GM21360 (cell line): ENCODE measurements around the gene KLHL10.

Source experiments
- ATAC-seq: cut with Tn5 transposase; IDR thresholded peaks from one replicate; pipeline ENCODE4 v1.9.1; 2021; ENCODE audit warnings: mild to moderate bottlenecking, moderate library complexity; ENCODE audit not compliant: unreplicated experiment

The KLHL10 gene

DNA sequence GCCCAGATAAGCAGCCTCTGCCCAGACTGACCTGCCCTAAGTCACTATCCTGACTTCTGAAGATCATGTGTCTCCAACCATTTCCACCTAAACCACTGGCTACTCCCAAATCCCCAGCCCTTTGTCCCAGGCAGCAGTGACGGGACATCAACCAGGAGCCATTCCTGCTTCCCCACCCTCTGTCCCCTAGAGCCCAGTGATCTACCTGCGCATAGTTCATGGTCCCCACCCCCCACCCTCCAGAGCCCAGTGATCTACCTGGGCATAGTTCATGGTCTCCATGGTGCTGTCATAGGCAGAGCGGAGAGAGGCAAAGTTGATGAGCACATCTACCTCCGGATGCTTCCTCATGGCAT, 54.4 kb downstream of the KLHL10 start:
- ATAC-seq, result no peak

DNA sequence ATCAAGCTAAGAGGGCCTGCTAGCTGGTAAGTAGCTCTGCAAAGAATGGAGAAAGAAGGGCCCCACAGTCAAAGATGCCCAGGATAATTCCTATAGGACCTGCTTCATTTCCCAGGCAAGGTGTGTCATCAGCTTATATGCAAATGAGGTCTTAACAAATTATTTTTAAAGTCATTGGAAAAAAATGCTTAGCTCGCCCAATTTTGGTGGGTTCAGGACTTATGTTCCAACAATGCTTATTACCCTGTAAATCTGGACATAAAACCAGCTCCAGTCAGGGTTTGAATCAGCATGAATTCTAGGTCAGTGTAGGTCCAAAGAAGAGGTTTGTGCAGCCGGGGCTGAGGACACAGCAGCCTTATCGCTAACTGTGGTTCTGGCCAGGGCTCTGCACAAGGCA, 55.8 kb downstream of the KLHL10 start:
- ATAC-seq, result no peak

DNA sequence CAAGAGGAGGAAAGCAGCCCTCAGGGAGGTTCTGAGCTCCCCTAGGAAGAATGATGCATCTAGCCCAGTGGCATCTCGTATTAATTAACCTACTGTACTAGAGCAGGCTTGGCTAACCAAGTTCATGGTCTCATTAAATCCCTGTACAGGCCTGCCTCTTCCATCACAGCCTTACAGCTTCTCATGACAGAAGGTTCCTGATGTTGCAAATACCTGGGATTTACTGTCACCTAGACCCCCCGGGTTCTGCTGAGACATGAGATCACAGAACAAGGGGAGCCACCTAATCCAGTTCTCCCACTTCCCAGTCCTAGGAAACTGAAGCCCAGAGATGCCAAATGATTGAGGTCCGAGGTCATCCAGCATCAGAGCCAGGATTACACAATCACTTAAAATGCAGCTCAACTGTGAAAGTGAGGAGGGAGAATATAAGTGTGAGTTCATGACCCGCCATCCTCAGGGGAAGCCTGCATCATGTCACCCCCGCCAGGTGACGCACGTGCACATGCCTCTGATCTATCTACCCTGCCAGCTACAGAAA, 57.2 kb downstream of the KLHL10 start:
- ATAC-seq, result no peak

DNA sequence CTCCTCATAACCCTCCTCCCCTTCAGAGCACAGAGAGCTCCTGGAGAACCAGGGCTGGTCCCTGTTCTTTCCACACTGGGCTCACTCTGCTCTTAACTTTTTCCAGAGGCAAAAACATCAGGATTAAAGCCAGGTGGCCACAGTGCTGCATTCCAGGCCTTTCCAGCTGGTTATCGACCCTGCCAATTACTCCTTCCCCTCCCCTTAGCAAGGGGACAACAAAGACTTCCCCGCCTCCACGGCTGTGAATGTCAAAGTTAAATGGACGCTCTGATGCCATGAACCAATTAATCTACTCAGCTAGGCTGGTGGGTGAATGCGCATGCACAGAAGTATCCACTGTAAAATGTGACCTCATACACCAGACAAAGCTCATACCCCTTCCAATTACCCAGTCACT, 58.0 kb downstream of the KLHL10 start:
- no peak for ATAC-seq

DNA sequence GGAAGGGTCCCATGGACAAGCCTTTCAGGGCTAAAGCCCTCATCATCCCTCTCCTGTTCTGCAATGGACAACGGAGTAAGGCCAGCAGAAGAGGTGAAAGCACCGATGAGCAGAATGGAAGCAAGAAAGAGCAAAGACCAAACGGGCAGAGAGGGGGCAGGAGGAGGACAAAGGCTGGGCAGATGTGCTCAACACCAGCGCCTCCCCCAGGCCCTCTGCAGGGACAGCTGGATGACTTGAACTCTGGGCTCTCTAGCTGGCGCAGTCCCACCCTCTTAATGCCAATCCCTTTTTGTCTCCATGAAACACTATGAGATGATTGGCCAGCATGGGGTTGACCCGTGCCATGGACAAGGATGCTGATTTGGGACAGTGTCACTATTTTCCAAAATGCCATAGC, 59.1 kb downstream of the KLHL10 start:
- no peak for ATAC-seq
